Measurements from ENCODE around the gene HTR1E. TPM values are rescaled to one million over a fixed set of nuclear protein-coding genes. Genes with fewer than 3 reads are reported as not detected.

Gene HTR1E
- total RNA-seq, 1 donor from 2014 or later: 0.58 TPM

DNA sequence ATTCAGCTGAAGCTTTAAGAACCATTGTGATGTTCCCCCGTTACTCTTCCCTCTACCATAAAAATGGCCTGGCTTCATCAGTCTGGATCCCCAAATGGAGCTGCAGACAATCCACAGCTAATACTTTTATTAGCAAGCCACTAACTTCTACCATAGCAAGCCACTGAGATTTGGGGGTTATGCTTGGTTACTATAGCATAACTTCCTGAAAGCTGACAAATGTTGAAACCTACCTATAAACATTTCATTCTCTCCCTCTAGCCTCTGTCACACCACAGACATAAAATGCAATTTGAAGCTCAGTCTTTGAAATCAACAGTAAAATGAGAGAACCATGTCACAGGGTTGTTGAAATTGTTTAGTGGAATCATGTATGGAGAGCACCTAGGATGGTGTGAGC lies 3.0 kb upstream of the HTR1E start:
- Mint-ChIP-seq H3K27ac (no peak overlapping the region), H3K27me3 (ENCODE audit: low read depth) (peaks cover 30% of the 10 kb centered on the region), H3K4me1 (peaks cover 15% of the 10 kb centered on the region), H3K36me3 (no peaks in the 10 kb centered on the region), H3K4me3 (no peak overlapping the region), H3K9me3 (peaks cover 4% of the 10 kb centered on the region)
- TF ChIP-seq, protein P1, sequence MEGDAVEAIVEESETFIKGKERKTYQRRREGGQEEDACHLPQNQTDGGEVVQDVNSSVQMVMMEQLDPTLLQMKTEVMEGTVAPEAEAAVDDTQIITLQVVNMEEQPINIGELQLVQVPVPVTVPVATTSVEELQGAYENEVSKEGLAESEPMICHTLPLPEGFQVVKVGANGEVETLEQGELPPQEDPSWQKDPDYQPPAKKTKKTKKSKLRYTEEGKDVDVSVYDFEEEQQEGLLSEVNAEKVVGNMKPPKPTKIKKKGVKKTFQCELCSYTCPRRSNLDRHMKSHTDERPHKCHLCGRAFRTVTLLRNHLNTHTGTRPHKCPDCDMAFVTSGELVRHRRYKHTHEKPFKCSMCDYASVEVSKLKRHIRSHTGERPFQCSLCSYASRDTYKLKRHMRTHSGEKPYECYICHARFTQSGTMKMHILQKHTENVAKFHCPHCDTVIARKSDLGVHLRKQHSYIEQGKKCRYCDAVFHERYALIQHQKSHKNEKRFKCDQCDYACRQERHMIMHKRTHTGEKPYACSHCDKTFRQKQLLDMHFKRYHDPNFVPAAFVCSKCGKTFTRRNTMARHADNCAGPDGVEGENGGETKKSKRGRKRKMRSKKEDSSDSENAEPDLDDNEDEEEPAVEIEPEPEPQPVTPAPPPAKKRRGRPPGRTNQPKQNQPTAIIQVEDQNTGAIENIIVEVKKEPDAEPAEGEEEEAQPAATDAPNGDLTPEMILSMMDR (IDR thresholded peaks at IDR 0.05; ENCODE audit: unreplicated experiment): no peak
- DNase-seq (ENCODE audit: low spot score in 2 of 2, unreplicated experiment in 2 of 2): no peak

DNA sequence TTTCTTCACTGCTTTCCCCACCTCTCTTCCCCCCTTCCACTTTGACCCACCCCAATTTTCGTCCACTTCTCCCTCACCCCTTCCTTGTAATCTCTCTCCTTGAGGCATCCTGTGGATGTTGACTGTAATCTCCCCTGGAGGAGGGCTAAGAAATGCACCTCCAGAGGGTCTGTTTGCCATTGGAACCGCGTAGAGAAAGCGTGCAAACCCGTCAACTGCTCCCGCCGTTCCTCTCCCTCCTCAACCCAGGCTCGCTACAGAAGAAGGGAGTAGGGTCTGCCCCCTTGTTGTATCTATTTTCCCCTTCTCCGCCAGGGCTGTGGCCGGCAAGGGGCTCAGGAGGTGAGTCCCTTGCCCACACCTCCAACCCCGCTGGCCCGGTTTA lies 502 bp upstream of the HTR1E start:
- no peaks in the 10 kb centered on the region for H3K36me3 Mint-ChIP-seq
- DNase-seq (ENCODE audit: low spot score in 2 of 2, unreplicated experiment in 2 of 2): peak in 1 of 2 experiments; percentile 47
- H3K4me3 Mint-ChIP-seq: peak overlapping the region; percentile 81
- TF ChIP-seq, protein P1 (IDR thresholded peaks at IDR 0.05; ENCODE audit: unreplicated experiment): peak; percentile 66
- H3K27me3 Mint-ChIP-seq (ENCODE audit: low read depth): peaks cover 30% of the 10 kb centered on the region
- peaks cover 19% of the 10 kb centered on the region for H3K4me1 Mint-ChIP-seq
- no peak overlapping the region for H3K27ac Mint-ChIP-seq
- peaks cover 4% of the 10 kb centered on the region for H3K9me3 Mint-ChIP-seq

DNA sequence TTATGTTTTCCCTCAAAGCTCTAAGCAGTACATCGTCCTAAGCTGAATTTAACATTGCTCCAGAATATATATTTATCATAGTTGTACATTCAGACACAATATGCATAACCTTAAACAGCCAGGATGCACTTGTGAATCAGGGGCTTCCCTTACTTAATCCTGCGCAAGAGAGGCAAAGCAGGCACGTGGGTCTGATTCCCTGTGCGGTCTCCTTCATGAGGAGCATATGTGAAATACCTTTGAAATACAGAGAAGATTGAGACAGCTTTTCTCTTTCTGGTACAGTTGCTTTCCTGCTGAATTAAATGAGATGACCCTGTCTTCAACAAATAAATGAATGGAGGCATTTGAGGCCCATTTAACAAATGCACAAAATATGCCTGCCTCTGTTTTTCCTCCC lies 1.5 kb downstream of the HTR1E start:
- peak overlapping the region; percentile 5 for H3K4me3 Mint-ChIP-seq
- TF ChIP-seq, protein P1 (IDR thresholded peaks at IDR 0.05; ENCODE audit: unreplicated experiment): no peak
- H3K4me1 Mint-ChIP-seq: peaks cover 19% of the 10 kb centered on the region
- DNase-seq (ENCODE audit: low spot score in 2 of 2, unreplicated experiment in 2 of 2): no peak
- H3K27ac Mint-ChIP-seq: no peak overlapping the region
- no peaks in the 10 kb centered on the region for H3K36me3 Mint-ChIP-seq
- peaks cover 1% of the 10 kb centered on the region for H3K9me3 Mint-ChIP-seq
- H3K27me3 Mint-ChIP-seq (ENCODE audit: low read depth): peaks cover 30% of the 10 kb centered on the region

DNA sequence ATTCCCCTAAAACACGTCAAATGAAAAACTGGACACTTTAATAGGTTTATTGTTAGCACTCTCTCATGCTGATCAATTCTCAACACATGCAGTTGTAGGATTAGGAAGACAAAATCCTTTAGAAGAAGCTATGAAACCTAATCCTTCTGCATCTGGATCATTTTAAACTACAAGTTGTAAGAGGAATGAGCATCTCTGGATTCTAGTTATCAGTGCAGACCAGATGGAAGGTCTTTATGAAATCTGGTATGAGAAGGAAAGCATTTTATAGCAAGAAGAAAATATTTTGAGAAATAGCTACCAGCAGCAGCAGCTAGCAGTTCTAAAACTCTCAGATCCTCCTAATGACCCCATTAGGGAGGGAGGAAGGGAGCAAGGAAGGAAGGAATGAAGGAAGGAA lies 4.1 kb downstream of the HTR1E start:
- no peaks in the 10 kb centered on the region for H3K36me3 Mint-ChIP-seq
- TF ChIP-seq, protein P1 (IDR thresholded peaks at IDR 0.05; ENCODE audit: unreplicated experiment): no peak
- H3K27me3 Mint-ChIP-seq (ENCODE audit: low read depth): peaks cover 25% of the 10 kb centered on the region
- peaks cover 19% of the 10 kb centered on the region for H3K4me1 Mint-ChIP-seq
- no peaks in the 10 kb centered on the region for H3K9me3 Mint-ChIP-seq
- no peak for DNase-seq (ENCODE audit: low spot score in 2 of 2, unreplicated experiment in 2 of 2)
- H3K27ac Mint-ChIP-seq: no peak overlapping the region
- no peak overlapping the region for H3K4me3 Mint-ChIP-seq

DNA sequence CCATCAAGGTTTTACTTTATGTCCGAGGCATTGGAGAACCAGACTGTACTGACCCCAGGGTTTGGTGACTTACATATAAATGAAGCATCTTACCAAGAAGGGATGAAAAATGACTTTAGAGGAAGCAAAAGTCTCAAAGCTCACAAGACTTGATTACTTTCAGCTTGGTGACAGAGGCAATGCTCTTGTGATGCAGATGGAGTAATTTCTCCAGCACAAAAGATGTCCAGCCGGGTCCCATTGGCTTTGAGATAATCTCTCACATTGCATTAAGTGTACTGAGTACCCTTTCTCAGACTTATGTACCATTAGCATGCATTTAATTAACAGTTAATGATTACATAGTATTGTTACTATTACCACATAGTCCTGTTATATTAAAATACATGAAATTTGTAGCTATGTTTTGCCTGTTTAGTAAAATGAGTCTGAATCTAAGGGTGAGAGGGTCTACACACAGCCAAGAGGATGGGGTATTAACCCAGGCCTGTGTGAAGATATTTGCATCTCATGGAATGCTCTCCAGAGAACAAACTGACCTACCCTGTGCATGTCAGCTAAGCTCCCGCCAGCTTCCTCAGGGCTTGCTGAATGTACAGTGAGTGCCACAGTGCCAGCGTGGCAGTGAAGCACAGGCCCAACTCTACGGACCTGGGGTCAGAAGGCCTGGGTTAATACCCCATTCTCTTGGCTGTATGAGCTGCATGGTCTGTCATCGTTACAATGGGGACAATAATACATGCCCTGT lies 5.6 kb downstream of the HTR1E start:
- no peaks in the 10 kb centered on the region for H3K36me3 Mint-ChIP-seq
- no peak overlapping the region for H3K27ac Mint-ChIP-seq
- H3K4me1 Mint-ChIP-seq: peaks cover 8% of the 10 kb centered on the region
- H3K9me3 Mint-ChIP-seq: no peaks in the 10 kb centered on the region
- TF ChIP-seq, protein P1 (IDR thresholded peaks at IDR 0.05; ENCODE audit: unreplicated experiment): no peak
- DNase-seq (ENCODE audit: low spot score in 2 of 2, unreplicated experiment in 2 of 2): no peak
- peaks cover 12% of the 10 kb centered on the region for H3K27me3 Mint-ChIP-seq (ENCODE audit: low read depth)
- H3K4me3 Mint-ChIP-seq: no peak overlapping the region
